HEK293T (cell line): ENCODE results near the gene ACP4.
A peak's percentile ranks its signal among the peaks of the same experiment; 100 is the strongest.

Experiments
- CTCF ChIA-PET: fragments of 350-600 bp; formaldehyde crosslinking; extraction: SDS; loops from one replicate; lab custom pipeline; 2021; ENCODE audit warnings: antibody characterized with exemption, inconsistent platforms; lab: Yijun Ruan, JAX
- POLR2A ChIA-PET: fragments of 350-600 bp; formaldehyde crosslinking; extraction: SDS; loops from one replicate; lab custom pipeline; 2020; ENCODE audit warnings: antibody characterized with exemption, inconsistent platforms; lab: Yijun Ruan, JAX
- DNase-seq: peaks from one replicate; pipeline ENCODE4 v3.0.0; 2012; ENCODE audit warnings: mixed read lengths; ENCODE audit errors: extremely low spot score
- ARNT ChIP-seq: fragments of 450-650 bp; IDR thresholded peaks from 2 replicates; pipeline ENCODE4 v1.6.1; 2017; ENCODE audit warnings: mild to moderate bottlenecking
- BHLHE40 ChIP-seq: fragments of 450-650 bp; IDR thresholded peaks from 2 replicates; pipeline ENCODE4 v1.6.1; 2016; ENCODE audit warnings: mild to moderate bottlenecking, moderate library complexity, borderline replicate concordance
- CTBP1 ChIP-seq: fragments of 450-650 bp; IDR thresholded peaks from 2 replicates; pipeline ENCODE4 v1.6.1; 2016; ENCODE audit warnings: borderline replicate concordance
- ELF4 ChIP-seq: fragments of 450-650 bp; IDR thresholded peaks from 2 replicates; pipeline ENCODE4 v1.6.1; 2017; ENCODE audit warnings: antibody characterized with exemption
- FOXA1 ChIP-seq: fragments of 450-650 bp; IDR thresholded peaks from 2 replicates; pipeline ENCODE4 v1.6.1; 2016; ENCODE audit warnings: mild to moderate bottlenecking
- FOXK2 ChIP-seq: fragments of 450-650 bp; IDR thresholded peaks from 2 replicates; pipeline ENCODE4 v1.6.1; 2016; ENCODE audit warnings: mild to moderate bottlenecking
- FOXM1 ChIP-seq: fragments of 450-650 bp; IDR thresholded peaks from 2 replicates; pipeline ENCODE4 v1.6.1; 2017; ENCODE audit warnings: mild to moderate bottlenecking, borderline replicate concordance
- HDGF ChIP-seq: fragments of 450-650 bp; IDR thresholded peaks from 2 replicates; pipeline ENCODE4 v1.6.1; 2017; ENCODE audit warnings: antibody characterized with exemption, borderline replicate concordance
- L3MBTL2 ChIP-seq: fragments of 450-650 bp; conservative IDR thresholded peaks from 2 replicates; pipeline ENCODE4 v1.6.1; 2016; ENCODE audit warnings: mild to moderate bottlenecking
- LEF1 ChIP-seq: fragments of 450-650 bp; IDR thresholded peaks from 2 replicates; pipeline ENCODE4 v1.6.1; 2017; ENCODE audit warnings: mild to moderate bottlenecking, borderline replicate concordance
- NFRKB ChIP-seq: fragments of 450-650 bp; IDR thresholded peaks from 2 replicates; pipeline ENCODE4 v1.6.1; 2016; ENCODE audit warnings: mild to moderate bottlenecking, moderate library complexity
- SP1 ChIP-seq: fragments of 450-650 bp; IDR thresholded peaks from 2 replicates; pipeline ENCODE4 v1.6.1; 2017
- TARDBP ChIP-seq: fragments of 450-650 bp; IDR thresholded peaks from 2 replicates; pipeline ENCODE4 v1.6.1; 2016
- ZNF384 ChIP-seq: fragments of 450-650 bp; IDR thresholded peaks from 2 replicates; pipeline ENCODE4 v1.6.1; 2016
- TF ChIP-seq, protein P1 (sequence below): fragments of 450-650 bp; IDR thresholded peaks from 2 replicates; pipeline ENCODE4 v1.6.1; 2016

Gene ACP4

GRCh38 chr19:50814883-50815282 is 24.7 kb downstream of the ACP4 start:
- TF ChIP-seq FOXM1: no peak
- no peak for TF ChIP-seq TARDBP
- TF ChIP-seq FOXA1: no peak
- TF ChIP-seq HDGF: no peak
- TF ChIP-seq ZNF384: no peak
- TF ChIP-seq FOXK2: no peak
- TF ChIP-seq LEF1: no peak
- TF ChIP-seq SP1: no peak
- TF ChIP-seq CTBP1: no peak
- DNase-seq: no peak
- ChIA-PET CTCF (no interaction called here), POLR2A (no interaction called here)

DNA sequence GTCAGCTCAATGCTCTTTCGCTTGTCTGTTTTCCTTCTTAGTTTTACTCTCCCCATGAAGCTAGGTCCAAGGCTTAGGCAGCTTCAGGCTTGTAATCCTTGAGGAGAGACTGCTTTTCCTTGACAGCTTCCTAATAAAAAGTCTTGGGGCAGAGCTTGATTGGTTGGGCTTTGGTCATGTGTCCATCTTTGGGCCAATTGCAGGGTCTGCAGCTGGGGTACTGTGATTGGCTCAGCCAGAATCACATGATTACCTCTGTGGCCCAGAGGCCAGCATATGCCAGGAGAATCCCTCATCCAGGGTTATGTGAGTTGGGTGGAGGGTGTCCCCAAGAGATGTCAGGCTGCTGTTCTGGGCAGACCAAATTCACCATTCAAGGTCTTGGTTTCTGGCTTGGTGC is 25.2 kb downstream of the ACP4 start:
- ChIA-PET CTCF (no interaction called here), POLR2A (no interaction called here)

GRCh38 chr19:50817941-50818858 is 28.0 kb downstream of the ACP4 start:
- ChIA-PET CTCF (interaction anchor here (0.6 kb wide), 1 partner anchor 822 kb away, joined by 3 read pairs; no protein-coding TSS in a partner anchor), POLR2A (no interaction called here)
- TF ChIP-seq HDGF (0 out of 2 replicates have a peak, but pooled peaks have one; percentile 29), SP1 (no peak)
- peak; percentile 91 for DNase-seq

More for the DNA sequence above, 25.2 kb downstream of the ACP4 start:
- DNase-seq: no peak
- TF ChIP-seq ZNF384: no peak

DNA sequence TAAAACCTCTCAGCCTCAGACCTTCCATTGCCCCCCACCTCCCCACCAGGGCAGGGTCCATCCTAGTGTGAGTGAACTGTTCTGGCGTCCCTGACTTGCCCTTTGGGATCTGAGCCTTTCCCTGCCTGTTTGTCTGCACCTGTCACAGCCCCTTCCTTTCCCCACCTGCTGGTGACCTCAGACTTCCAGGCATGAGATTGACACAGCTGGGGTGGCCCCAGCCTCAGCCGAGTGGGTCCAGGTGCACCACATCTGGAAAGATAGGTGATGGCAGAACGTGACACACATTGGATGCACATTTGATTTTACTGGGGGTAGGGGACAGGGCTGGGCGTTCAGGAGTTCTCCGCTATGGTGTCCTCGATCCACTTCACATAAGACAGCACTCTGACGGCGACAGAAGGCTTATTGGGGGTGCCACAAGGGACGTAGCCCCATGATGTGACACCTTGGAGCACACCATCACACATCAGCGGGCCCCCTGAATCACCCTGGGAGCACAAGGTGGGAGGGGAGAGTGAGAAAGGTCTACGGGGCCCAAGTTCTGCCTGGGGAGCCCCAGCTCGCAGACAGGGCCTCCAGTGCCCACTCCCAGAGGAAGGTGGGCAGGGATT is 28.8 kb downstream of the ACP4 start:
- ChIA-PET POLR2A (interaction anchor here (1.2 kb wide), 1 partner anchor 22 kb away, joined by 3 read pairs; no protein-coding TSS in a partner anchor), CTCF (interaction anchor here (0.6 kb wide), 1 partner anchor 821 kb away, joined by 3 read pairs; no protein-coding TSS in a partner anchor)
- no peak for TF ChIP-seq FOXK2
- DNase-seq: no peak

- TF ChIP-seq BHLHE40: no peak
- no peak for TF ChIP-seq NFRKB
- ChIA-PET CTCF (no interaction called here), POLR2A (interaction anchor here (1.2 to 2.6 kb wide), 2 partner anchors 15 to 23 kb away, joined by 3 to 16 read pairs; no protein-coding TSS in a partner anchor)
- DNase-seq: no peak
Observed at GRCh38 chr19:50819636-50820035, 29.4 kb downstream of the ACP4 start.

- no peak for DNase-seq
- TF ChIP-seq L3MBTL2 (no peak), FOXA1 (no peak), FOXK2 (no peak)
- TF ChIP-seq, protein P1, sequence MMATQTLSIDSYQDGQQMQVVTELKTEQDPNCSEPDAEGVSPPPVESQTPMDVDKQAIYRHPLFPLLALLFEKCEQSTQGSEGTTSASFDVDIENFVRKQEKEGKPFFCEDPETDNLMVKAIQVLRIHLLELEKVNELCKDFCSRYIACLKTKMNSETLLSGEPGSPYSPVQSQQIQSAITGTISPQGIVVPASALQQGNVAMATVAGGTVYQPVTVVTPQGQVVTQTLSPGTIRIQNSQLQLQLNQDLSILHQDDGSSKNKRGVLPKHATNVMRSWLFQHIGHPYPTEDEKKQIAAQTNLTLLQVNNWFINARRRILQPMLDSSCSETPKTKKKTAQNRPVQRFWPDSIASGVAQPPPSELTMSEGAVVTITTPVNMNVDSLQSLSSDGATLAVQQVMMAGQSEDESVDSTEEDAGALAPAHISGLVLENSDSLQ: no peak
- POLR2A ChIA-PET: interaction anchor here (1.2 to 2.6 kb wide), 2 partner anchors 16 to 23 kb away, joined by 3 to 16 read pairs; no protein-coding TSS in a partner anchor
- CTCF ChIA-PET: no interaction called here
Observed at GRCh38 chr19:50820086-50820485, 29.9 kb downstream of the ACP4 start.

DNA sequence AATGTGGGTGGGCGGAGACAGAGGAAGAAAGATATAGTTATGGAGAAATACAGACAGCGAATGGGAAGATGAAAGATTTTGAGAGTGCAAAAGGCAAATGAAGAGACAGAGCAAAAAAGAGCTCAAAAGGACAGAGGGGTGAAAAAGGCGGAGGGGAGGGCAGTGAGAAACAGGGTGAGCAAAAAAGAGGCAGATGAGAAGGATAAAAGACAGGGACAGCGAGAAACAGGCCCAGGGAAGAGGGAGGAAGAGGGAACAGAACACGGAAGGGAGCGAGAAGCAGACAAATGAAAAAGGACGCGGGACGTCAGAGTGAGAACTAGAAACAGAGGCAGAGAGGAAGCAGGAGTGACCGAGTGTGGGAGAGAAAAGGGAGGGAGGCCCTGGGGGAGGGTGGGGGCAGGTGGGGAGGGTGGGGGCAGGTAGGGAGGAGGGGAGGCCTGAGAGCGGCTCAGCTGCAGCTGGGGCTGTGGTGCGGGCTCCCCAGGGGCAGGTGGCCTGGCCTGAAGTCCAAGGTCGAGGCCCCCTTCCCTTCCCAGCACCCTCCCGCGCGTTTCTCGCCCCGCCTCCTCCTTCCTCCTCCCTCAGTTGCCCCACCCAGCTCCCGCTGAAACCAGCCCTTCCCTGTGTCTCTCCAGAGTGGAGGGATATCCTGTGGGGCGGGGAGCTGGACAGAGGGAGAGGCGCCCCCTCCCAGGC is 30.5 kb downstream of the ACP4 start:
- no peak for DNase-seq
- ChIA-PET CTCF (interaction anchor here (0.6 kb wide), 1 partner anchor 25 kb away, joined by 3 read pairs; no protein-coding TSS in a partner anchor), POLR2A (interaction anchor here (2.6 kb wide), 1 partner anchor 16 kb away, joined by 16 read pairs; no protein-coding TSS in a partner anchor)
- no peak for TF ChIP-seq BHLHE40
- TF ChIP-seq FOXA1: no peak
- TF ChIP-seq NFRKB: no peak
- no peak for TF ChIP-seq ARNT
- no peak for TF ChIP-seq ELF4
- TF ChIP-seq FOXM1: no peak
- no peak for TF ChIP-seq LEF1
- no peak for TF ChIP-seq SP1
- TF ChIP-seq HDGF: no peak
- no peak for TF ChIP-seq TARDBP
- no peak for TF ChIP-seq L3MBTL2
- TF ChIP-seq CTBP1: no peak
- TF ChIP-seq, protein P1: no peak
- no peak for TF ChIP-seq FOXK2
